ENCODE data around the gene MYF5.
"Not testable (repeated sequence)": the region's sequence is repeated elsewhere in the genome, so short reads cannot be mapped to it uniquely, and the experiment has no call there.

MYF5 gene

GRCh38 chr12:80716696-80717469 is at the start of gene MYF5:
Gene MYF5, plus strand, starts transcription at chr12:80716912. Its CDS starts 152 bp downstream, at chr12:80717064.
- DNase-seq, result no peak

- DNase-seq, result no peak
Measured at GRCh38 chr12:80670214-80670613, 46.5 kb upstream of the MYF5 start.

- not testable (repeated sequence) for DNase-seq
Measured at GRCh38 chr12:80676042-80676636, 40.6 kb upstream of the MYF5 start.

DNA sequence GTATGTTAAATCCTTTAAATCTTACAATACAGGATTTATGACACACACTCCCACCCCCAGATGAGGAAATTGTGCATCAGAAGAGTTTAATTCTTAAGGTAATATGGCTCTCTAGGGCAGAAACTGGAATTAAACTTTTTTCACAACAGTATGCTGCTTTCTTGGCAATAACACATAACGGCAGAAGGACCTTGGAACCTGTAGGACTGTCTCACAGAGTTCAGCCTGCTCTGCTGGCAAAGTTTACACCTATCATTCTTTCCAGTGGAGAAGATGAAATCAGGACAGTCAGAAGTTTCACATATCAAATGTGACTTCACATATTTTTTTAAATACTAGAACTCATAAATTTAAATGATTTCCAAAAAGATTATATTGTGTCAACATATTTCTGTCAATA is 39.9 kb upstream of the MYF5 start:
- DNase-seq, result no peak

DNA sequence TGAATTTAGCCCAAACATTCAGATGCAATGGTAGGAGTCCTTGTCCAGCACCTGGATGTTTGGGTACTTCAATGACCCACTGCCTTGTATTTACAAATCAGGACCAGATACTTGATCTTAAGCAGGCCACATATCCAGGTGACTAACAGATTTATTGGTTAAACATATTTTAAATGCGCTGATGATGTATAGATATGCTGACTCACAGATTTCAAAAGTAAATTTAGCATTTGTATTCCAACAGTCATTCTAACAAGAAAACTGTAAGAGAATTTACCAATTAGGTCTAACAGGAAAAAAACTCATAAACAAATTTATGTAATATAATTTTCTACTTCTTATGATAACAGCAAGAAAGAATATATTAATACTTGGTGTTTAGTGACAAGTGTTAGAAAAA is 38.7 kb upstream of the MYF5 start:
- DNase-seq, result no peak

DNA sequence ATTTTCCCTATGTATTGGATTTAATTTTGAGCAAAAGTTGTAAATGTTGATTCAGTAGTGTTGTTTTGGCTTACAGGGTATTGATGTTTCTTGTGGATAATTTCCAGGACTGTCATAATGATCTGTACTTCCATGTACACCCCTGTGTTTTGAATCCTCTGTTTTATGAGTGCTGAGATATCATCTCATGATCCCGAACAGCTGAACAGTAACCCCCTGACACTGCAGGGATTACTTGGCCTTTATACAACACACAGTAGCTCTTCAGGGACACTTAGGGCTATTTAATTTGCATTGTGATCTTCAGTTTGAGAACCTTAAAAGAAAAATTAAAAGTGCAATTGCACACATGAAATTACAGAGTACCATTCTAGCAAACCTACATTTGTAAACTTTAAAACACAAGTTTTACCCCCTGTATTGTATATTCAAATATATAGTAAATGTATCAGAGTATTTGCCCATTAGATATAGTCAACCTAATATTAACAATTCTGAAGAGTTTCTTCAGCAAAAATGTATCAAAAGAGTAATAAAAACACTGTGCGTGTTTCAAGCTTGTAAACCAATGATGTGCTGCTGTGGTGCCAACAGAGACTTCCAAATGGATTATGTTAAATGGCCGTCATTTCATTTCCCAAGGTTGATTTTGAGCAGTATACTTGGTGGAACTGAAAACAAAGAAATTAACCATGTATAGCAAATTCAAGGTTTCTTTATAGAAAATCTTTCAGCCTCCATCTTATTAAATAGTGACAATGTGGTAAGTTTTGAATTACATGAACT is 37.2 kb upstream of the MYF5 start:
- no peak for DNase-seq

DNA sequence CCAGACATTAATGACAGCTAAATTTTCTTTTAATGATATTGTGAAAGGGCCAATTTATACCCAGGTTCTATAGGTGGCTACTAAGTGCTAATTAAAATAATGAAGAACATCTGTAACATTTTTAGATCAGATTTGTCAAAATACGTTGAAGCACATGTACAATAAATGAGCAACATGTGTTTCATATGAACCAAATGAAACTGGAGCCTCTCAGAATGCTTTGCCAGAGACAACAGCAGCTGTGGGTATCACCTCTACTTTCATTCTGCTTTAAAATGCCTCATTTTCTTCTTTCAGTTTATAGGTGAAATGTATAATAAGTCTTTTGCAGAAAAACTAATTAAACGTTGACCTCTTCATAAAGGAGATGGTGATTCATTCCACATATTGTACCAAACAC is 35.4 kb upstream of the MYF5 start:
- DNase-seq, result no peak

DNA sequence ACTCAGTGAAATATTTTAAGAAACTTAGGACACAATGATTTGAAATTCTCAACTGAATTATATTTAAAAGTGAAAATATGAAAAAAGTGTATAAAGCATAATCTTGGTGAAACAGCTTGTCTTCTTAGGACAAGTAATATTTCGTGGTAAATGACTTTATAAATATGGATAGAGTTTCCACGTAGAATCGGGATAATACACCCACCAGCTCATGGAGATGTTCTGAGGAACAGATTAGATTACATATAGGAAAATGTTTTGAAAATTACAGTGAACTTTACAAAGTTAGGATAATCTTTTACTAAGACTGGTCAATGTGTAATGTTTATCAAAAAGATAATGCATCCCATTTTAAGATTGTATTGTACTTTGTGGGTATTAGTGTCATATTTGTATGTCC is 34.9 kb upstream of the MYF5 start:
- no peak for DNase-seq

DNA sequence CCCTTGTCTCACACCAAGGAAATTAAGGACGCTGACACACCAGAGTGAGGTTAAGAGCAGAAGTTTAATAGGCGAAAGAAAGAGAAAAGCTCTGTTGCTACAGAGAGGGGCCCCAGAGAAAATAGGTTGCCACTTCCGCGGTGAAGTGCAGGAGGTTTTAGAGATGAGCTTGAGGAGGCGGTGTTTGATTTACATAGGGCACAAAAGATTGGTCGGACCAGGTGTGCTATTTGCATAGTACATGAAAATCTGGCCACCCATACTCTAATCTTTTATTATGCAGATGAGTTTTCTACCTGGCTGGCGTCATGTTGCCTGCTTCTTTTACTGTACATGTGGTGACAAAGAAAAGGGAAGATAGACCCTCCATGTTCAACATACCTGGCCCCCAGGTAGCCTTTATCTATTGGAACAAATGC is 32.6 kb upstream of the MYF5 start:
- DNase-seq, result no peak

DNA sequence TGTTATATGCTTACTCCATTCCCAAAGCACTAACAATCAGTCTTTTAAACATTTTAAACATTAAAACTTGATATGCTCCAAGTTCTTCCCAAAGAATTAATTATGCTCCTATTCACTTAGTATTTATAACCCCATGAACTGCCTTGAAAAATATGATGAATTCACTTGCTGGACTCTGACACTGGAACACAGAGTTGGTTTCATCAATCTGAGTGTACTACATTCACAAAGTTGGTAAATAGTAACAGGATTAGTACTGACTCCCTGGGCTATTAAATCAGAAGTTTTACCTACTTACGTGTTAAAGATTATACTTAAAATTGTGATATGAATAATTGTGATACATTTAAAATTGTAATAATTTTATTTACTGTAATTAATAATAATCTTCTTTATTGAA is 26.6 kb upstream of the MYF5 start:
- no peak for DNase-seq

- DNase-seq, result no peak
Measured at GRCh38 chr12:80690513-80690912, 26.2 kb upstream of the MYF5 start.

DNA sequence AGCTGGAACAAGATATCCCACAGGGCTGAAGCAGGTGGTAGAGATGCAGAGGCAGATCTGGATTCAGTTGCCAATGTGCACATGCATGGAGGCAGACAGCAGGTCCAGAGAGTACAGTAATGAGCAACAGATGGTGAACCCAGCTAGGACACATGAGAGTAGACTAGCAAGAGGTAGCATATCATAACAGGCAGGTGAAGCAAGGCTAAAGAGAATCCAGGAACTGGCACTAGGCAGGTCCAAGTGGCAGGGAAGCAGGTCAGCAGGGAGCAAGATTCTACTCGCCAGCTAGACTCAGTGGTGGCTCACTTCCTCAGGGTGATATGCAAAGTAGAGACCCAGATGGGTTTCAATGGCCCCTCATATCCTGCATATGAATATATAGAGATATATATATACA is 24.6 kb upstream of the MYF5 start:
- DNase-seq, result no peak

- no peak for DNase-seq
Measured at GRCh38 chr12:80697270-80697887, 19.3 kb upstream of the MYF5 start.

GRCh38 chr12:80698256-80698655 is 18.5 kb upstream of the MYF5 start:
- DNase-seq, result no peak

- DNase-seq, result no peak
Measured at GRCh38 chr12:80698847-80699542, 17.7 kb upstream of the MYF5 start.

- DNase-seq, result no peak
Measured at GRCh38 chr12:80700327-80700726, 16.4 kb upstream of the MYF5 start.

- DNase-seq, result no peak
Measured at GRCh38 chr12:80701388-80701787, 15.3 kb upstream of the MYF5 start.

DNA sequence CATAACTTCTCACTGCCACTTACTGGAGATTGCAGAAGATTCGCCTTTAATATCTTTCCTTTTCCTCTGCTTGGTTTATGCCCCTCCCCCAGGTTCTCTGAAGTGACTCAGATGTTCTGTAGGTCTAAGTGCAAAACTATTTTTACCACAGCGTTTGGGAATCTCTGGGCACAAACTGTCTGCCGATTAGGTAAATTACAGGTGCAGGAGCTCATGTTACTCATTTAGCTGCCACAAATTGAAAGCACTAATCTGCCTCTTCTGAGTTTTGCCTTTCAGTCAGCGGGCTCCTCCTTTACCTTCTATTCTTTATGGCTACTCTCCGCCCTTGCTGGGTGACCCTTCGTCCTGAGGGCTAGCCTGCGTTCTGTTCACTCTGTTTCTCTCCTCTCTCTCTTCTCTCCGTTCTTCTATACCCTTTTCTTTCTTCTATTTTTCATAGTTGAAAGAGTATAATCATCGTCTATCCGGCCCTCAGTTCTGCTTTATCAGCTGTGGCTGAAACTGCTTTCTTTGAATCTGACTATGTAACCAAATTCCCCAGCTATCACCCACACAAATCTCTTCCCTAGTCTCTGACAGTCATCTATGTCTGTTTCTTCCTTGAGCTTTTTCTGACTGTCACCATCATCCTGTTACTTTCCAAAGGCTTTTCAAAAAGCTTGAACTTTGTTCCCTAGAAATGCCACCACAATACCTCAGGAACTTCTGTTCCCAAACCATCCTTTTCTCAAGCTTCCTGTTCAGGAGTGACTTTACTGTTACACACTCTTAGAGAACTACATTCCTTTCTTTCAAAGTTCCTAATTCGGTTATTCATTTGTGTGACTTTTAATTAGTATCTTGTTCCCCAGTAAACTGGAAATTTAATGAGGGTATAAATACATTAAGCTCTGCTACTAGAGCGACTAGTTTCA is 13.6 kb upstream of the MYF5 start:
- DNase-seq, result peak in 1 of 51 donors; percentile 40

DNA sequence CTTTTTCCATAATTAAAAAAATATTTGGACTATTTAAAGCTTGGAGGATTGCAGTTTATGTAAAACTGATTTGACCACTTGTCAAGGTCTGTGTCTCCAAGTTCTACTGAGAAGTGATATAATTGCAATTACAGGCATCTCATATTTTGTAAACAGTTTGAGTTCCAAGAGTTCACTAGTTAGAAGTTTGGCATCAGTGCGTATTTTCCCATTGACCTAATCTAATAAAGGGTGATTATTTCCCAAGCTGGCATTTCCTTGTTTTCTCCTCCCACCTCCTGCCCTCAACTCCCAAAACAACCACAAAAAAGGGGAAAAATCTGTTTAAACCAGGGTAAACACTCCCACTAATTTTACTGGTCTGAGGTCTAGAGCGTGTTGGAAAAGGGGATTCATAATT is 12.3 kb upstream of the MYF5 start:
- no peak for DNase-seq

- DNase-seq, result no peak
Measured at GRCh38 chr12:80707126-80707829, 9.4 kb upstream of the MYF5 start, which contains the start of gene MYF6. Gene MYF6, plus strand, starts transcription at chr12:80707634. Its CDS starts 86 bp downstream, at chr12:80707720.
